GM12878 (cell line): ENCODE results near the gene LSP1. TPM values are rescaled to one million over a fixed set of nuclear protein-coding genes. Genes with fewer than 3 reads are reported as not detected.

ENCODE experiments used
- ATAC-seq: fragments of 200-7000 bp; cut with Tn5 transposase; 3 replicates; pipeline ENCODE4 v1.9.1; 2020; ENCODE audit warnings: mild to moderate bottlenecking, moderate library complexity
- BruUV-seq: library from RNA; stranded (reverse); fragments of 400-500 nt; replicated peaks from 2 replicates; lab custom pipeline; 2021; lab: Mats Ljungman, UMichigan
- CTCF ChIA-PET: fragments of 300-600 bp; sonication (Branson Sonifier 250); formaldehyde crosslinking; extraction: SDS; loops from one replicate; lab custom pipeline; 2021; ENCODE audit warnings: inconsistent platforms; lab: Yijun Ruan, JAX
- POLR2A ChIA-PET: fragments of 350-600 bp; formaldehyde crosslinking; extraction: SDS; loops from one replicate; lab custom pipeline; 2021; ENCODE audit warnings: inconsistent platforms; lab: Charles Lee
- RAD21 ChIA-PET: fragments of 300-600 bp; sonication (Branson Sonifier 250); formaldehyde crosslinking; loops from one replicate; lab custom pipeline; 2023; ENCODE audit warnings: antibody characterized with exemption; ENCODE audit not compliant: unreplicated experiment; lab: Charles Lee
- SMC1A ChIA-PET: fragments of 300-600 bp; sonication (Branson Sonifier 250); formaldehyde crosslinking; loops from one replicate; lab custom pipeline; 2023; ENCODE audit not compliant: unreplicated experiment, uncharacterized antibody; lab: Charles Lee
- DNase-seq: peaks from one replicate; pipeline ENCODE4 v3.0.0-alpha.2; 2011; ENCODE audit warnings: low read depth, low spot score
- FAIRE-seq: peaks from 3 replicates; lab custom pipeline; 2011; peaks lifted over from hg19 to GRCh38; lab: Jason Lieb, UNC
- H2AFZ ChIP-seq: 2 replicates; pipeline ENCODE4 v1.6.0; 2011; ENCODE audit warnings: low read depth, low read length, control low read depth; ENCODE audit not compliant: control insufficient read depth
- H3K27ac ChIP-seq: 2 replicates; pipeline ENCODE4 v1.5.1; 2011; ENCODE audit warnings: control low read depth; ENCODE audit not compliant: control insufficient read depth, insufficient read depth
- H3K27me3 ChIP-seq, 2 experiments: replicated peaks in 1 of 2; 2 replicates each; pipeline versions ENCODE4 v1.6.0 to v1.6.1; 2011; ENCODE audit warnings: low read length in 1 of 2; ENCODE audit not compliant: control insufficient read depth in 2 of 2, insufficient read depth in 2 of 2
- H3K36me3 ChIP-seq, 2 experiments: 2 replicates each; pipeline ENCODE4 v1.5.1; 2011; ENCODE audit warnings: low read length in 1 of 2; ENCODE audit not compliant: control insufficient read depth in 2 of 2, insufficient read depth in 2 of 2
- H3K4me1 ChIP-seq: 2 replicates; pipeline ENCODE4 v1.6.1; 2011; ENCODE audit warnings: mild to moderate bottlenecking, low read length, moderate library complexity, mixed read lengths; ENCODE audit not compliant: control insufficient read depth, insufficient read depth
- H3K4me2 ChIP-seq: 2 replicates; pipeline ENCODE4 v1.6.0; 2011; ENCODE audit warnings: control low read depth; ENCODE audit not compliant: control insufficient read depth, insufficient read depth
- H3K4me3 ChIP-seq: fragments of 200-600 bp; sonication (generic); 2 replicates; pipeline ENCODE4 v1.5.1; 2016
- H3K79me2 ChIP-seq: 2 replicates; pipeline ENCODE4 v1.6.0; 2011; ENCODE audit warnings: low read length; ENCODE audit not compliant: control insufficient read depth, insufficient read depth
- H3K9ac ChIP-seq: 2 replicates; pipeline ENCODE4 v1.8.0; 2011; ENCODE audit warnings: low read length, control low read depth, mixed read lengths; ENCODE audit not compliant: control insufficient read depth, insufficient read depth
- H3K9me3 ChIP-seq: replicated peaks from 3 replicates; pipeline ENCODE4 v1.5.1; 2011; ENCODE audit warnings: mild to moderate bottlenecking, low read length; ENCODE audit not compliant: control insufficient read depth, insufficient read depth
- H4K20me1 ChIP-seq: 2 replicates; pipeline ENCODE4 v1.6.0; 2011; ENCODE audit not compliant: control insufficient read depth, insufficient read depth
- ATF7 ChIP-seq: fragments of 450-650 bp; IDR thresholded peaks from 2 replicates; pipeline ENCODE4 v1.6.1; 2016; ENCODE audit warnings: low read depth, mild to moderate bottlenecking
- CHD2 ChIP-seq: IDR thresholded peaks from 2 replicates; pipeline ENCODE4 v1.6.1; 2011; ENCODE audit warnings: low read depth, low read length, improper control_type of control experiment, borderline replicate concordance
- E4F1 ChIP-seq: fragments of 450-650 bp; IDR thresholded peaks from 2 replicates; pipeline ENCODE4 v1.6.1; 2018; ENCODE audit warnings: borderline replicate concordance, mild to moderate bottlenecking; ENCODE audit not compliant: partially characterized antibody
- ELK1 ChIP-seq: IDR thresholded peaks from 2 replicates; pipeline ENCODE4 v1.6.1; 2012; ENCODE audit warnings: low read depth, low read length, improper control_type of control experiment
- IRF4 ChIP-seq: IDR thresholded peaks from 2 replicates; pipeline ENCODE4 v1.6.1; 2011; ENCODE audit warnings: low read depth, low read length
- MEF2B ChIP-seq: fragments of 450-650 bp; IDR thresholded peaks from 2 replicates; pipeline ENCODE4 v1.6.1; 2018; ENCODE audit warnings: mild to moderate bottlenecking, moderate library complexity; ENCODE audit not compliant: partially characterized antibody, poor library complexity, severe bottlenecking
- MTA2 ChIP-seq: fragments of 450-650 bp; IDR thresholded peaks from 2 replicates; pipeline ENCODE4 v1.6.1; 2016; ENCODE audit warnings: low read depth, mild to moderate bottlenecking, moderate library complexity
- NFIC ChIP-seq: IDR thresholded peaks from 2 replicates; pipeline ENCODE4 v1.6.1; 2012; ENCODE audit warnings: low read depth, mild to moderate bottlenecking, inconsistent platforms, low read length, moderate library complexity
- POLR2AphosphoS2 ChIP-seq: IDR thresholded peaks from 2 replicates; pipeline ENCODE4 v1.6.1; 2011; ENCODE audit warnings: low read depth, mild to moderate bottlenecking, low read length, improper control_type of control experiment, moderate library complexity
- PRDM15 ChIP-seq: fragments of 450-650 bp; formaldehyde crosslinking; IDR thresholded peaks from 2 replicates; pipeline ENCODE4 v1.4.0; 2020; ENCODE audit warnings: mild to moderate bottlenecking, moderate library complexity
- YY1 ChIP-seq: IDR thresholded peaks from 2 replicates; pipeline ENCODE4 v1.6.1; 2011; ENCODE audit warnings: low read depth, mild to moderate bottlenecking, low read length
- ZBED1 ChIP-seq: IDR thresholded peaks from 2 replicates; pipeline ENCODE4 v1.6.1; 2016; ENCODE audit warnings: borderline replicate concordance
- WGBS: methylation state at CpG from one replicate; pipeline ENCODE4 v1.1.6; 2016; ENCODE audit warnings: low lambda C conversion rate; ENCODE audit not compliant: insufficient replicate concordance, insufficient coverage; ENCODE audit errors: missing lambda C conversion rate; 5-methylcytosine and 5-hydroxymethylcytosine counted together
- in situ Hi-C: fragments of 300-500 bp; cut with MboI; formaldehyde crosslinking; loops from 9 replicates; pipeline ENCODE4 v1.14.3; 2018; ENCODE audit warnings: mixed read lengths
- intact Hi-C: fragments of 100-400 bp; cut with micrococcal nuclease; formaldehyde crosslinking; loops from one replicate; pipeline ENCODE4 v1.14.2; 2022; ENCODE audit not compliant: unreplicated experiment
- polyA plus RNA-seq, 11 experiments: library from polyadenylated mRNA; depleted of rRNA in 4 of 11; unstranded in 6 of 11; stranded (reverse) in 5 of 11; fragments of >200 nt; fragmentation: Nextera tagmentation in 4 of 11; fragmentation: Illumina TruSeq in 1 of 11; extraction: Ambion mirVana in 4 of 11; extraction: Trizol in 1 of 11; gene quantifications; 1 replicate in 1 of 11; 2 replicates in 10 of 11; pipeline versions ENCODE4 v1.2.1 to v1.2.3, GENCODE V29; 2011 to 2016; ENCODE audit warnings: inconsistent platforms in 2 of 11, missing spikeins in 2 of 11, low read depth in 1 of 11
- total RNA-seq, 4 experiments: library from RNA; depleted of rRNA in 3 of 4; stranded (reverse); fragments of >200 nt in 3 of 4; fragmentation: Illumina TruSeq in 1 of 4; extraction: Trizol in 1 of 4; gene quantifications; 2 replicates each; pipeline versions ENCODE4 v1.2.1 to v1.2.3, GENCODE V29; 2013 to 2021

The LSP1 gene
- total and polyA plus RNA-seq, 10 of the 15 experiments (the other 5 are each of a cell fraction or from before 2014, with no cell fraction given), result 19.2 to 488 (median 369) TPM

GRCh38 chr11:1908618-1909017, 55.7 kb downstream of the LSP1 start:
- Histone ChIP-seq H3K4me2 (no peak overlapping the region), H3K79me2 (no peaks in the 10 kb centered on the region), H3K9ac (no peak overlapping the region), H3K4me1 (no peaks in the 10 kb centered on the region), H4K20me1 (no peaks in the 10 kb centered on the region), H3K36me3 (no peaks in the 10 kb centered on the region), H3K4me3 (no peak overlapping the region), H2AFZ (no peak overlapping the region), H3K9me3 (no peaks in the 10 kb centered on the region), H3K27ac (no peak overlapping the region), H3K27me3 (no peaks in the 10 kb centered on the region; a peak in 1 of 4 replicates)
- ChIA-PET SMC1A (no interaction called here), POLR2A (no interaction called here), CTCF (interaction anchor here (2.1 kb wide), 1 partner anchor 26 kb away, joined by 8 read pairs; no protein-coding TSS in a partner anchor), RAD21 (no interaction called here)
- TF ChIP-seq E4F1 (no peak), CHD2 (no peak), ATF7 (no peak), POLR2AphosphoS2 (no peak), NFIC (no peak), PRDM15 (CRISPR knock-in tag) (no peak), ELK1 (no peak), ZBED1 (no peak), IRF4 (no peak), YY1 (no peak), MTA2 (no peak), MEF2B (no peak)
- no TSS peak for BruUV-seq
- WGBS, result 63% methylated on average over 9 of the region's 9 CpGs
- FAIRE-seq, result no peak
- ATAC-seq, result no peak
- no peak for DNase-seq
- intact Hi-C loops, result no loop called here
- in situ Hi-C loops, result no loop called here
